Mononuclear cell (primary cell): Measurements from ENCODE around the gene CTCFL. TPM values are rescaled to one million over a fixed set of nuclear protein-coding genes. Genes with fewer than 3 reads are reported as not detected.

Source experiments
- H3K27me3 ChIP-seq: 2 replicates; pipeline ENCODE4 v1.6.0; 2011; ENCODE audit warnings: low read length, control low read depth; ENCODE audit not compliant: insufficient read depth
- H3K4me1 ChIP-seq: 2 replicates; pipeline ENCODE4 v1.5.1; 2011; ENCODE audit warnings: mild to moderate bottlenecking, low read length, control low read depth; ENCODE audit not compliant: insufficient read depth
- H3K4me3 ChIP-seq: 2 replicates; pipeline ENCODE4 v1.5.1; 2011; ENCODE audit warnings: mild to moderate bottlenecking, low read length, moderate library complexity
- H3K9me3 ChIP-seq: 2 replicates; pipeline ENCODE4 v1.5.1; 2011; ENCODE audit warnings: low read depth, mild to moderate bottlenecking, control low read depth, low read length
- total RNA-seq: library from RNA; depleted of rRNA; stranded (reverse); fragments of >200 nt; gene quantifications from one replicate; pipeline ENCODE4 v1.2.3, GENCODE V29; 2012

CTCFL gene
- total RNA-seq, 1 donor: not detected

DNA sequence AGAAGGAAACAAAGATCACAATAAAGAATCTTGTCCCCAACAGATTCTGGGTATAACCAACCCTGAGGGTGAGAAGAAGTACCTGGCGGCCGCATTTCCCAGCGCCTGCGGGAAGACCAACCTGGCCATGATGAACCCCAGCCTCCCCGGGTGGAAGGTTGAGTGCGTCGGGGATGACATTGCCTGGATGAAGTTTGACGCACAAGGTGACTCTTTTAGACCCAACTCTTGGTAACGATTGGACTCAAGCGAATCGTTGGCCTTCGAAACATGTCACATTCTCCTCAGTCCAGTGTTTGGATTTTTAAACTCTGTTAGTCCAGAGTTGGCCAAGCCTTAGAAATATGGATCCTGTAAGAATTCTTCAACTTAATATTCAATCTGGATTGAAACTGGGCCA is 38.6 kb upstream of the CTCFL start:
- Histone ChIP-seq H3K9me3 (no peaks in the 10 kb centered on the region), H3K27me3 (no peaks in the 10 kb centered on the region), H3K4me3 (no peak overlapping the region), H3K4me1 (no peaks in the 10 kb centered on the region)

DNA sequence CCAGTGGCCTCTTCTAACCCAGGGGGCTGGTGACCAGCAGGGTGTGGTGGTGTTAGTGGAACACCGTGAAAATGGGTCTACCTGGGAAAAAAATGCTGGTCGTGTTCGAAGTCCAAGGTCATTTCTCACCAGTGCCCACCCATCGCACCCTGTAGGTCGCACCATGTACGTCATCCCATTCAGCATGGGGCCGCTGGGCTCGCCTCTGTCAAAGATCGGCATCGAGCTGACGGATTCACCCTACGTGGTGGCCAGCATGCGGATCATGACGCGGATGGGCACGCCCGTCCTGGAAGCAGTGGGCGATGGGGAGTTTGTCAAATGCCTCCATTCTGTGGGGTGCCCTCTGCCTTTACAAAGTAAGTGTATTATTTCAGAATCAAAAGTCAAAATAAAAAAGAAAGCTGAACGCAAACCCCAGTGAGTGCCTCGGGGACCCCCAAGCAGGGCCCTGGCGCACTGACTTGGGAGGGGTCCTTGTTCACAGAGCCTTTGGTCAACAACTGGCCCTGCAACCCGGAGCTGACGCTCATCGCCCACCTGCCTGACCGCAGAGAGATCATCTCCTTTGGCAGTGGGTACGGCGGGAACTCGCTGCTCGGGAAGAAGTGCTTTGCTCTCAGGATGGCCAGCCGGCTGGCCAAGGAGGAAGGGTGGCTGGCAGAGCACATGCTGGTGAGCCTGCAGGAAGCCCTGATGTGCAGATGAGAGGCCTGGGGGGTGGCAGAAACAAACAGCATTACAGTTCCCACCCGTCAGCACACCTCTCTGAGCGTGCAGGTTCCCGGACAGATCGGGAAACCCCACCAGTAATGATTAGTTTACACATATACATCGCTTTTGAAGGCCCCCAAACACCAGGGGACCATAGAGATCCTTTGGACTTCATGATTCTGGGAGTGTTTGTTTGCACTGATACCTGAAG is 37.9 kb upstream of the CTCFL start:
- H3K4me3 ChIP-seq: no peak overlapping the region
- no peaks in the 10 kb centered on the region for H3K27me3 ChIP-seq
- no peaks in the 10 kb centered on the region for H3K9me3 ChIP-seq
- H3K4me1 ChIP-seq: no peaks in the 10 kb centered on the region

DNA sequence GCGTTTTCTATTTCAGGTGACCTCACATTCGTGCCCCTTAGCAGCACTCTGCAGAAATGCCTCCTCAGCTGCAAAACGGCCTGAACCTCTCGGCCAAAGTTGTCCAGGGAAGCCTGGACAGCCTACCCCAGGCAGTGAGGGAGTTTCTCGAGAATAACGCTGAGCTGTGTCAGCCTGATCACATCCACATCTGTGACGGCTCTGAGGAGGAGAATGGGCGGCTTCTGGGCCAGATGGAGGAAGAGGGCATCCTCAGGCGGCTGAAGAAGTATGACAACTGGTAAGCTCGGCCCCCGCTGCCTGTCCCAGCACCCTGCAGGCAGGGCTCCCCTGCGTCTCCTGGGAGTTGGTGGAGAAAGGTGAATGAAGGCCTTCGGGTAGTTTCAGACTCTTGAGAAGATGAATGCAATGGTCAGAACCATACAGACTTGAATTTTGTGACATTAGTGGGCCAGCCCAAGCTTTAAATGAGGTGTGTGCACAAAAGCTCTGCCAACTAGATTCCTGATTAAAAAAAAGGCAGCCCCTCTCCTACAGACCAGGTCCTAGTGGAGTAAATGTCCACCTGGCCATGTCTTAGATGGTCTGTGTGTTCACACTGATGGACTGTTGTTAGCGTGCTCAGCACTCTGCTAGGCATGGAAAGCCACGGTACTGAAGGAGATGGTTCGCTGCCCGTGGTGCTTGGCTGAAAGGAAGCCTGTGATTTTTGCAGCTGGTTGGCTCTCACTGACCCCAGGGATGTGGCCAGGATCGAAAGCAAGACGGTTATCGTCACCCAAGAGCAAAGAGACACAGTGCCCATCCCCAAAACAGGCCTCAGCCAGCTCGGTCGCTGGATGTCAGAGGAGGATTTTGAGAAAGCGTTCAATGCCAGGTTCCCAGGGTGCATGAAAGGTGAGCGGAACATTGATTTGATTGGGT is 36.7 kb upstream of the CTCFL start:
- no peaks in the 10 kb centered on the region for H3K9me3 ChIP-seq
- H3K27me3 ChIP-seq: no peaks in the 10 kb centered on the region
- H3K4me3 ChIP-seq: no peak overlapping the region
- no peaks in the 10 kb centered on the region for H3K4me1 ChIP-seq

DNA sequence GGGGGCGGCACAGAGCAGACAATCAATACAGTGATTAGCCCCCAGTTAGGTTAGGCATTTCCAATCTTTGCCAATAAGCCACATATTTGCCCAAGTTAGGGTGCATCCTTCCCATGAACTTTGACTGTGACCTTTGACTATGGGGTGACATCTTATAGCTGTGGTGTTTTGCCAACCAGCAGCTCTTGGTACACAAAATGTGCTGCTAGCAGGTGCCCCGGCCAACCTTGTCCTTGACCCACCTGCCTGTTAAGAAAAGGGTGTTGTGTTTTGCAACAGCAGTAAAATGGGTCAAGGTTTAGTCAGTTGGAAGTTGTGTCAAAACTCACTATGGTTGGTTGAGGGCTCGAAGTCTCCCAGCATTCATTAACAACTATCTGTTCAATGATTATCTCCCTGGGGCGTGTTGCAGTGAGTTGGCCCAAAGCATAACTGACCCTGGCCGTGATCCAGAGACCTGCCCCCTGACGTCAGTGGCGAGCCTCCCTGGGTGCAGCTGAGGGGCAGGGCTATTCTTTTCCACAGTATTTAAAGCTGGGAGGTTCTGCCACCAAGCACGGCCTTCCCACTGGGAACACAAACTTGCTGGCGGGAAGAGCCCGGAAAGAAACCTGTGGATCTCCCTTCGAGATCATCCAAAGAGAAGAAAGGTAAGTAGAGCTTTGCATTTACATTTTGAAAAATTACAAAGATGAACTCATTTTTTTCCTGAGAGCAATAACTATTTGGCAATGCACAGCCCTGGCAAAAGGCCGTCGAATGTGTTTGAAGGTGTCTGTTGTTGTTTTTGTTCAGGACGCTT is 35.8 kb upstream of the CTCFL start, which contains the start of gene PCK1:
Gene PCK1, plus strand, starts transcription at position 557 of the 802 bp plus-strand sequence. CDS start 302 bp downstream, outside the sequence.
- Histone ChIP-seq H3K27me3 (no peaks in the 10 kb centered on the region), H3K9me3 (no peaks in the 10 kb centered on the region), H3K4me1 (no peaks in the 10 kb centered on the region), H3K4me3 (no peak within 1 kb of the TSS)

DNA sequence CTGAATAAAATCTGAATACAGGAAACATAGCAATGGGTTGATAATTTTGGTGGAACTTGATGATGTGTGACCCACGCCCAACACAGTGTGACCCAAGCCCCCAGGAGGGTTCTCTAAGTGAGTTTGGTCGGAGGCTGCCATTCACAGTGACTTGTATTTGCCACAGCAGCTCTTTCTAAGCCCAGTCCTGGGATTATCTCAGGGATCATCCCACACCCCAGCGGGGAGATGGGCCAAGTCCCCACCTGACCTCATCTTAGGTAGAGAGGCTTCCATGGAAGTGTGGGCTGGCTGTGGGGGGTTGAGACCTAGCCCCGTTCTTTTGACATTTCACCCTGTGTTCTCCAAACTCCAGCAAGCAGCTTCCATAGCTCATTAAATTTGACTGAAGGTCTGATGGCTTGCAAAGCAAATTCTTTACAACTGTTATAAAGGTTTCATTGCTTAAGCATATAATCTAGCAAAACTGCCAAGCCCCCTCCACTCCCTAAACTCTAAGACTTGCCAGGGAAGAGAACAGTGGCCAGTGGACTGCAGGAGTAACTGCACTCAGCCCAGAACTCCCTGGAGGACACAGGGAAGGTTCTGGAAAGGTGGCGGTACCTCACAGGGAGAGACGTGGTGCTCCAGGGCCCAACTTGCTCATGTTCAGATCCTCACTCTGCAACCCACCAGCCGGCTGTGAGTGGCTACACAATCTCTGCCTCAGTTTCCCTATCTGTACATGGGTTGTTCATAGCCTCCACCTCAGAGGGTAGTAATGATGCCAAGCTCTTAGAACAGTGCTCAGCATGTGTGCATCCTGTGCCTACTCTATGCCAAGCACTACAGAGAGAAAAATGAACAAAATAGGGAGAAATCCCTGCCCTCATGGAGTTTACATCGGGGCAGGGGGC is 35.0 kb upstream of the CTCFL start:
- H3K4me1 ChIP-seq: no peaks in the 10 kb centered on the region
- no peak overlapping the region for H3K4me3 ChIP-seq
- no peaks in the 10 kb centered on the region for H3K27me3 ChIP-seq
- no peaks in the 10 kb centered on the region for H3K9me3 ChIP-seq

DNA sequence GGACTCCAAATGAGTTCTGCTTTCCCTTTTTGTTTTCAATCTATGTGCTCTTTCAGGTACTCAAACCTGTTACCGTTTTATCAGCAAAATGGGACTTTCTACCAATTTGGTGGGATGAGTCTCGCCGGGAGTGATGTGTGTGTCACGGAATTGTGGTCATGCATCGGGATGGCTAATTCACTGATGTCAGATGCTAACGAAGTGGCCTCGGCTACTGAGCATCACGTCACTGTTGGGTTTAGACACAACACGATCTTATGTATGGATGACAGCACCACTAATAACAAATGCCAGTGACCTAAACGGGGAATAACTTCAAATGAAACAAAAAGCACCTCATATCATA is 34.3 kb upstream of the CTCFL start:
- H3K4me1 ChIP-seq: no peaks in the 10 kb centered on the region
- no peak overlapping the region for H3K4me3 ChIP-seq
- H3K9me3 ChIP-seq: no peaks in the 10 kb centered on the region
- no peaks in the 10 kb centered on the region for H3K27me3 ChIP-seq

DNA sequence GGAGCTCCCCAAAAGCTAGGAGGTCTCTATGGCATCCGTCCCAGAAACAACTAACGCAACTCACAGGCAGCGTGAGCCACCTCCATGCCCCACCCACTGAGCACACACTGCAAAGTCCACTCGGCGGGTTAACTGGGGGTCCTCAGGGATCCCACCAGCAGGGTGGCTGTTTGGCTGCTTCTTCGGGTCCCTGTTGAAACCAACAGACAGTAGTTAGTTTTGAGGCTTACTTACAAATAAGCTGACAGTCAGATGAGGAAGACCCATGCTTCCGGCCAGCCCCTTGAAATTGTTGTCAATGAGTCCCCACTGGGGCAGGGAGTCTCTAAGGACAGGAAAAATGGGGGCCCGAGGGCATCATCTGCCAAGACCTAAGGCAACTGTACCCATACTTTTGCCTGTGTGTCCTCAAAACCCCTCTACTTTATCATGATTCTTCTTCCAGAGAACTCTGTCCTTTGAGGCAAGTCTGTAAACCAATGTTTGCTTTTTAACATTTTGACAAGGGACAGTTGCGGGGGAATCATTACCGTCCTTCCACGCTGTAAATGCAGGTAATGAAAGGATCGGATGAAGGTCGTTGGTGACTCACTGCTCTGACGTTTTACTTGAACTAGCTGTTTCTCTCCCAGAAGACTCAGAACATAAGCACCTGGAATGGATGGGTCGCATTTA is 33.8 kb upstream of the CTCFL start:
- no peak overlapping the region for H3K4me3 ChIP-seq

DNA sequence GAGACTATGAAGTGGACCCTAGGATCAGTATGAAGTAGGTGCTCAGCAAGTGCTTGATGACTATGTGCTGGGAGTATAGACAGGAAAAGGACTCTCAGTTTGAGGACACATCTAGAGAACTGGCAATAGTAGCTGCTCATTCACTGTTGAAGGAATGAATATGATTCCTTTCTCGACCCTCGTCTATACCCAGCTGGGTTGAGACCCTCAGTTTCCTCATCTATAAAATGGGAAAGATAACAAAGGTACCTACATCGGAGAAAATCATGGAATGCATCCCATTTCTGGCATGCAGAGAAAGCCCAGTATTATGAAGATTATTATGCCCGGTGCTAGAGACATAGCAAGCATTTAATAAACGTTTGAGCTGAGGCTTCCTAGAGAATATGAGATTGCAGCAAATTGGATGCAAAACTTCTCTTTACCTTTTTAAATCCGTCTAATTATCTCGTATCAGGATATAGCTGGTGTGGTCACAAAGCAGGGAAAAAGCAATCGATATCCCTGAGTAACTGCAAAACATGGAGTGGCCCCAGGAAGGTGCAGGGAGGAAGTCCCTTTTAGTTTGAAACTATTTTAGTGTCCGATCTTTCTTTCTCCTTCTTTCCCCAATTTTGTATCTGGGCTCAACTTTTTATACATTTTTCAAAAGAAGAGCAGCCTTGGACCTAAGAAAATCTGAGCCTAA is 33.1 kb upstream of the CTCFL start:
- Histone ChIP-seq H3K9me3 (no peaks in the 10 kb centered on the region), H3K27me3 (no peaks in the 10 kb centered on the region), H3K4me1 (no peaks in the 10 kb centered on the region), H3K4me3 (no peak overlapping the region)

More for the DNA sequence above, 33.8 kb upstream of the CTCFL start:
- H3K27me3 ChIP-seq: no peaks in the 10 kb centered on the region
- no peaks in the 10 kb centered on the region for H3K4me1 ChIP-seq
- H3K9me3 ChIP-seq: no peaks in the 10 kb centered on the region

DNA sequence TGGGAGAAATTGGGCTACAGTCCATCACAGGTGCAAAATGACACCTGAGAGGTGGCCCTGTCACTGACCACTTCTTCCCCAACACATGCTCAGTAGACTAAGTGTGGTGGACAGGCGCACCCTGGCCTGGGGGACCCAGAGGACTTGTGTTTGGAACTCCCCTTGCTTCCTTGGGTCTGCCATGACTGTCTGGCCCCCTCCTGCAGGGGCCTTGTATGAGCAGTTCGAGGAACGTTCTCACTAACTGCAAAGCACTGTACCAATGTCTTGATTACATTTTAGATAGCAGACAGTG is 32.0 kb upstream of the CTCFL start:
- H3K4me3 ChIP-seq: no peak overlapping the region
- H3K9me3 ChIP-seq: no peaks in the 10 kb centered on the region
- no peaks in the 10 kb centered on the region for H3K27me3 ChIP-seq
- H3K4me1 ChIP-seq: no peaks in the 10 kb centered on the region

DNA sequence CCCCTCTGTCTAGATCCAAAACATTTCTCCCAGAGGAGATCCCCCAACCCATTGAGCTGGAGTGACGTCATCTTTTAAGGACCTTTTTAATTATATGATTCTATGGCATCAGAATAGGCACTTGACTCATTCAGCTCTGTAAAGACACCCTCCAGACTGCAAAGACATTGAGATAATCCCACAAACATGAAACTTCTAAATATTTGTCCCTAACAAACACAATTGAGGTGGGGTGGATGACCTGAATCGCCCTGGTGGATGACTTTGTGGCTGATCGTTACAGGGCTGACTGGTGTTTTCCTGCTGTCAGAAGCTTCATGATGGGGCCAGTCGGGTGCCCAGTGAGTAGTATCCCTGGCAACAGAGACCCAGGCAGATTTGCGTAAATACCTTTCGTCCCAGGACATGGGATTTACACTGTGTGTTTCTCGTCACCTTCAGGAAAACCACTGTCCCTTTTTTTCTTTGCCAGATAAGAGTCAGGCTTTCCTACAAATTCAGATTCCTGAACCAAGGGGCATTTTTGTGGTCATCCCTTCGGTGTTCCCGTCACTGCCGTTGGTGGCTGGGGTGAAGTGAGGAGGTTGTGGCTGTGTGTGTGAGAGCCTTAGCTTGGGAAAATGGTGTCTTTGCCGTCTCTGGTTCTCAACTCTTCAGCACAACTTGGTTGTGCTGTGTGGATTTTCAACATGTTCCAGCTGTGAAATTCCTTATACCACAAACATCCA is 30.7 kb upstream of the CTCFL start:
- no peaks in the 10 kb centered on the region for H3K9me3 ChIP-seq
- H3K4me1 ChIP-seq: no peaks in the 10 kb centered on the region
- no peaks in the 10 kb centered on the region for H3K27me3 ChIP-seq

DNA sequence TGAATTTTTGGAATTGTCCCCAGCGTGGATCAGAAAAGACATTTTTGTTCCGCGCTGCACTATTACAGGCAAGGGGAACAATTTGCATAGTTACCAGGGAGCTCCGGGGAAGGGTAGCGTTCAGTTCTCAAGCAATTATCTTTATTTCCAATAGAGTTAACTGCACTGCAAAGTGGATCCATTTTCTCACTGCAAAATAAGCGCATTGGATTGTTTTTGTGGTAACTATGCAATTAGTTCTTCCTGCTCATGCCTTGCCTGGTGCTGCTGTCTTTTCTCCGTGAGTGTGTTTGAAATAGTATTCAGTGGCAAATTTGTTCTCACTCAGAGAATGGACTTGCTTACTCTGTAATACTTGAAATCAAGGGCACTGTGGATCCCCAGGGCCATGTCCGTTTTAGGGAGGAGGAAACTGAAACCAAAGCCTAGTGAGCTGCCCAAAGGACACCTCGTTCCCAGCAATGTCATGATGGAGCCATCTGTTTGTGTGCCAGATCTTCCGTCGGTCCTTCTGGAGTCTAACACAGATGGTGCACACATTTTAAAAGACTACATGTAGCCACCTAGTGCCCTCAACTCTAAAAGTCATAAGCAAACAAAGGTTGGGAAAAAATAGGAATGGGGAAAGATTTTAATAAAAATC is 28.6 kb upstream of the CTCFL start:
- no peak overlapping the region for H3K4me3 ChIP-seq
- H3K4me1 ChIP-seq: no peaks in the 10 kb centered on the region
- H3K27me3 ChIP-seq: no peaks in the 10 kb centered on the region
- no peaks in the 10 kb centered on the region for H3K9me3 ChIP-seq

More for the DNA sequence above, 30.7 kb upstream of the CTCFL start:
- H3K4me3 ChIP-seq: no peak overlapping the region

DNA sequence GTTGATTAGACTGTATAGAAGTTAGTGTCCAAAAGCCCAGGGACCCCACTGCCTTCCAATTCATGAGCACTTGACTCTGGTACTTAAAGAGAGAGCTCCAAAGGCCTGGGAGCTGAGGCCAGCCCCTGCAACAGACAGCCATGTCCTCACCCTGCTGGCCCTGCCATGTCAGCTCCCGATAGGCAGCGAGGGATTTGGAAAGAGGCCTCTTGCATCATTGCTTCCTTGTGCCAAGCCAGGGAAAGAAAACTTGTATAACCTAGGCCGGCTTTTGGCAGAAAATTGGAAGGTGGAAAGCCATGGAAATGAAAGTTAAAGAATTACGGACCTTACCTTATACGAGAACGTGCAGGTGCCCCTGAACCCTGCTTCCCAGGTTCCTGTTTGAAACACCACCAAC is 27.5 kb upstream of the CTCFL start:
- Histone ChIP-seq H3K9me3 (no peaks in the 10 kb centered on the region), H3K4me3 (no peak overlapping the region), H3K27me3 (no peaks in the 10 kb centered on the region), H3K4me1 (no peaks in the 10 kb centered on the region)
